ENCODE measurements around the gene VIT. TPM values are rescaled to one million over a fixed set of nuclear protein-coding genes. Genes with fewer than 3 reads are reported as not detected.

VIT gene
- total RNA-seq, 1 donor from 2014 or later, result not detected

DNA sequence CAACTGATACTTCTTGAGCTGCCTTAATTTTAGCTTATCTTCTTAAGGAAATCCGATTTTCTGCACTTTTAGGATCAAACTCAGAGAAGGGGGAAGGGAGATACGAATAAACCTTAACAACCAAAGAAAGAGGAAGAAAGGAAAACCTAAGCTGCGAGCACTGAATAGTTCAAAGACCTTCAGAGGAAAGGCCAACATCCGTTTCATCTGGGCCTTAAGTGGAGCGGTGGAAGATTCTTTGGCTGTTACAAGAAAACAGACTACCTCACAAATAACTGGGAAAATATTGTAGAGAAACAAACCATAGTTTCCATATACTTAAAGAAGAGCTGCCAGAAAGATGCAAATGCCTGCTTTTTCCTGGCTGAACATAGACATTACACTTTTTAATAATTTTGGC, 43.6 kb downstream of the VIT start:
- TF ChIP-seq, protein P1, sequence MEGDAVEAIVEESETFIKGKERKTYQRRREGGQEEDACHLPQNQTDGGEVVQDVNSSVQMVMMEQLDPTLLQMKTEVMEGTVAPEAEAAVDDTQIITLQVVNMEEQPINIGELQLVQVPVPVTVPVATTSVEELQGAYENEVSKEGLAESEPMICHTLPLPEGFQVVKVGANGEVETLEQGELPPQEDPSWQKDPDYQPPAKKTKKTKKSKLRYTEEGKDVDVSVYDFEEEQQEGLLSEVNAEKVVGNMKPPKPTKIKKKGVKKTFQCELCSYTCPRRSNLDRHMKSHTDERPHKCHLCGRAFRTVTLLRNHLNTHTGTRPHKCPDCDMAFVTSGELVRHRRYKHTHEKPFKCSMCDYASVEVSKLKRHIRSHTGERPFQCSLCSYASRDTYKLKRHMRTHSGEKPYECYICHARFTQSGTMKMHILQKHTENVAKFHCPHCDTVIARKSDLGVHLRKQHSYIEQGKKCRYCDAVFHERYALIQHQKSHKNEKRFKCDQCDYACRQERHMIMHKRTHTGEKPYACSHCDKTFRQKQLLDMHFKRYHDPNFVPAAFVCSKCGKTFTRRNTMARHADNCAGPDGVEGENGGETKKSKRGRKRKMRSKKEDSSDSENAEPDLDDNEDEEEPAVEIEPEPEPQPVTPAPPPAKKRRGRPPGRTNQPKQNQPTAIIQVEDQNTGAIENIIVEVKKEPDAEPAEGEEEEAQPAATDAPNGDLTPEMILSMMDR (IDR thresholded peaks at IDR 0.05; ENCODE audit: insufficient read depth, low read length, severe bottlenecking), result no peak
- no peak for DNase-seq (ENCODE audit: low read depth)
- no peak overlapping the region for H3K4me3 ChIP-seq (ENCODE audit: low read depth, low read length)
- no peak for FAIRE-seq
- H3K27me3 ChIP-seq (ENCODE audit: control insufficient read depth, insufficient read depth, low read length), result peaks cover 2% of the 10 kb centered on the region
- H3K36me3 ChIP-seq (ENCODE audit: control insufficient read depth, insufficient read depth, low read length), result no peaks in the 10 kb centered on the region

- TF ChIP-seq, protein P1 (IDR thresholded peaks at IDR 0.05; ENCODE audit: insufficient read depth, low read length, severe bottlenecking), result no peak
- DNase-seq (ENCODE audit: low read depth), result no peak
- Histone ChIP-seq H3K36me3 (ENCODE audit: control insufficient read depth, insufficient read depth, low read length) (no peaks in the 10 kb centered on the region), H3K4me3 (ENCODE audit: low read depth, low read length) (no peak overlapping the region), H3K27me3 (ENCODE audit: control insufficient read depth, insufficient read depth, low read length) (peaks cover 2% of the 10 kb centered on the region)
- FAIRE-seq, result no peak
These were observed 44.8 kb downstream of the VIT start for GRCh38 chr2:36741188-36741837.

- no peak overlapping the region for H3K4me3 ChIP-seq (ENCODE audit: low read depth, low read length)
- peaks cover 4% of the 10 kb centered on the region for H3K27me3 ChIP-seq (ENCODE audit: control insufficient read depth, insufficient read depth, low read length)
- TF ChIP-seq, protein P1 (IDR thresholded peaks at IDR 0.05; ENCODE audit: insufficient read depth, low read length, severe bottlenecking), result no peak
- DNase-seq (ENCODE audit: low read depth) (no peak), FAIRE-seq (no peak)
- H3K36me3 ChIP-seq (ENCODE audit: control insufficient read depth, insufficient read depth, low read length), result no peaks in the 10 kb centered on the region
These were observed 47.4 kb downstream of the VIT start for GRCh38 chr2:36743954-36744353.

DNA sequence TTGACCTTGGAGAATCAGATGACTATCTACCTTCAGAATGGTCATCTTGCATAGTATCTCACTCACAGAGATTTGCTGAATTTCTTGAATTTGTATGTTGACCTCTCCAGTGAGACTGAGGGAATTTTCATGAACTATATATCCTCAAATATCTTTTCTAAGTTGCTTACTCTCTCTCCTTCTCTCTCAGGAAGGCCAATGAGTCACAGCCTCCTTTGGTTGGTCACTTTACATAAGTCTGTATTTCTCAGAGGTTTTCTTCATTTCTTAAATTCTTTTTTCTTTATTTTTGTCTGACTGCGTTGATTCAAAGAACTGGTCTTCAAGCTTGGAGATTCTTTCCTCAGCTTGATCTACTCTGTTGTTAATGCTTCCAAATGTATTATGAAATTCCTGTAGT, 51.7 kb downstream of the VIT start:
- Histone ChIP-seq H3K4me3 (ENCODE audit: low read depth, low read length) (no peak overlapping the region), H3K36me3 (ENCODE audit: control insufficient read depth, insufficient read depth, low read length) (no peaks in the 10 kb centered on the region), H3K27me3 (ENCODE audit: control insufficient read depth, insufficient read depth, low read length) (peaks cover 1% of the 10 kb centered on the region)
- no peak for FAIRE-seq
- peak; percentile 19 for DNase-seq (ENCODE audit: low read depth)
- TF ChIP-seq, protein P1 (IDR thresholded peaks at IDR 0.05; ENCODE audit: insufficient read depth, low read length, severe bottlenecking), result no peak

DNA sequence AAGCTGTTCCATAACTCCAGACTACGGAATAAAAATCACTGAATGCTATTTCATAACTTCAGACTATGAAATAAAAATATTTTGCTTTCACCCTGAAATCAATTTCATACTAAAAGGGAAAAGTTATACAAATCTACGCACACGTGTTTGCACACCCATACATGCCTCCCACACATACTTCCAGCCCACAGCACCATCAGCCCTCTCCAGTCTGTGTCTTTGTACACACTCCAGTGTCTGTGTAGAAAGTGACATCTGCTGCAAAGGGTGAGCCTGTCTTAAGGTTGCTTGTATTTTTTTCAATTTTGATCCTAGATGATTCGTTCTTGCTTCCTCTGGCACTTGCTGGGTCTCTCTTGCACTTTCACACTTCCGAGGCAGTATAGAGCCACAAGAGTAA, 53.6 kb downstream of the VIT start:
- Histone ChIP-seq H3K27me3 (ENCODE audit: control insufficient read depth, insufficient read depth, low read length) (peaks cover 1% of the 10 kb centered on the region), H3K4me3 (ENCODE audit: low read depth, low read length) (no peak overlapping the region), H3K36me3 (ENCODE audit: control insufficient read depth, insufficient read depth, low read length) (no peaks in the 10 kb centered on the region)
- DNase-seq (ENCODE audit: low read depth) (no peak), FAIRE-seq (no peak)
- TF ChIP-seq, protein P1 (IDR thresholded peaks at IDR 0.05; ENCODE audit: insufficient read depth, low read length, severe bottlenecking), result no peak

GRCh38 chr2:36753706-36754221, 57.3 kb downstream of the VIT start:
- Histone ChIP-seq H3K4me3 (ENCODE audit: low read depth, low read length) (no peak overlapping the region), H3K27me3 (ENCODE audit: control insufficient read depth, insufficient read depth, low read length) (no peaks in the 10 kb centered on the region), H3K36me3 (ENCODE audit: control insufficient read depth, insufficient read depth, low read length) (no peaks in the 10 kb centered on the region)
- FAIRE-seq (no peak), DNase-seq (ENCODE audit: low read depth) (peak; percentile 61)
- TF ChIP-seq, protein P1 (IDR thresholded peaks at IDR 0.05; ENCODE audit: insufficient read depth, low read length, severe bottlenecking), result no peak
